Ishikawa (cell line): Measurements from ENCODE around the gene RBMS1.

Experiments
- CEBPB ChIP-seq: IDR thresholded peaks from 2 replicates; pipeline ENCODE4 v1.6.1; 2012
- CREB1 ChIP-seq: IDR thresholded peaks from 2 replicates; pipeline ENCODE4 v1.6.1; 2012; ENCODE audit warnings: low read depth
- EGR1 ChIP-seq: IDR thresholded peaks from 2 replicates; pipeline ENCODE4 v1.6.1; 2012
- EP300 ChIP-seq: IDR thresholded peaks from 2 replicates; pipeline ENCODE4 v1.6.1; 2012; ENCODE audit warnings: borderline replicate concordance
- FOXM1 ChIP-seq: IDR thresholded peaks from 2 replicates; pipeline ENCODE4 v1.6.1; 2012; ENCODE audit warnings: low read depth, borderline replicate concordance
- NFIC ChIP-seq: IDR thresholded peaks from 2 replicates; pipeline ENCODE4 v1.6.1; 2012
- RAD21 ChIP-seq: IDR thresholded peaks from 2 replicates; pipeline ENCODE4 v1.6.1; 2012; ENCODE audit warnings: low read depth
- TAF1 ChIP-seq: IDR thresholded peaks from 2 replicates; pipeline ENCODE4 v1.6.1; 2012; ENCODE audit warnings: low read depth, mild to moderate bottlenecking
- TCF12 ChIP-seq: IDR thresholded peaks from 2 replicates; pipeline ENCODE4 v1.6.1; 2012; ENCODE audit warnings: low read depth
- TEAD4 ChIP-seq: IDR thresholded peaks from 2 replicates; pipeline ENCODE4 v1.6.1; 2012
- USF1 ChIP-seq: IDR thresholded peaks from 2 replicates; pipeline ENCODE4 v1.6.1; 2012
- YY1 ChIP-seq: IDR thresholded peaks from 2 replicates; pipeline ENCODE4 v1.6.1; 2012; ENCODE audit warnings: low read depth
- ZBTB7A ChIP-seq: IDR thresholded peaks from 2 replicates; pipeline ENCODE4 v1.6.1; 2012; ENCODE audit warnings: low read depth
- TF ChIP-seq, protein P1 (sequence below): IDR thresholded peaks from 2 replicates; pipeline ENCODE4 v1.6.1; 2012
- TF ChIP-seq, protein P2 (sequence below): IDR thresholded peaks from 2 replicates; pipeline ENCODE4 v1.6.1; 2012; ENCODE audit warnings: low read depth, mild to moderate bottlenecking

The RBMS1 gene

GRCh38 chr2:160278101-160278878 is 215.3 kb downstream of the RBMS1 start:
- TF ChIP-seq TEAD4 (no peak), TCF12 (no peak), NFIC (no peak)
- TF ChIP-seq, protein P1, sequence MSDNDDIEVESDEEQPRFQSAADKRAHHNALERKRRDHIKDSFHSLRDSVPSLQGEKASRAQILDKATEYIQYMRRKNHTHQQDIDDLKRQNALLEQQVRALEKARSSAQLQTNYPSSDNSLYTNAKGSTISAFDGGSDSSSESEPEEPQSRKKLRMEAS: no peak

DNA sequence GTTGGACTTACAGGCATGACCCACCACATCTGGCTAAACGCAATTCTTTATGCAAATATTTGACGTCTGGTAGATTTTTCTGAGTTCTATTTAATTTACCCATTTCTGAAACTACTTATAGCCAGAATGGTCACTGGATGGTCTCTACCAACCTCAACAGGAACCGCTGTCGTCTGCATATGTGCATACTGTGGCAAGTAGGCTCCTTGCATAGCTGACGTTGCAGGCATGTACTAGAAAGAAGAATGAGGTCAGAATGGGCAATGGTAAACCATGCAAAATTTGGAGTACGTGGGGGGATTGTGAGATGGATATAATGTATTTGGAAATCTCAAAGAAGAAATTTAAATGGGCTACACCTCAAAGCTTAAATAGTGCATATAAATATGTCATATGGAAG is 216.5 kb downstream of the RBMS1 start:
- TF ChIP-seq TEAD4 (no peak), TCF12 (no peak), USF1 (no peak), TAF1 (no peak), CREB1 (no peak), EGR1 (no peak), RAD21 (no peak), EP300 (no peak), ZBTB7A (no peak), FOXM1 (no peak), YY1 (no peak), CEBPB (no peak), NFIC (no peak)
- TF ChIP-seq, protein P1: no peak
- TF ChIP-seq, protein P2, sequence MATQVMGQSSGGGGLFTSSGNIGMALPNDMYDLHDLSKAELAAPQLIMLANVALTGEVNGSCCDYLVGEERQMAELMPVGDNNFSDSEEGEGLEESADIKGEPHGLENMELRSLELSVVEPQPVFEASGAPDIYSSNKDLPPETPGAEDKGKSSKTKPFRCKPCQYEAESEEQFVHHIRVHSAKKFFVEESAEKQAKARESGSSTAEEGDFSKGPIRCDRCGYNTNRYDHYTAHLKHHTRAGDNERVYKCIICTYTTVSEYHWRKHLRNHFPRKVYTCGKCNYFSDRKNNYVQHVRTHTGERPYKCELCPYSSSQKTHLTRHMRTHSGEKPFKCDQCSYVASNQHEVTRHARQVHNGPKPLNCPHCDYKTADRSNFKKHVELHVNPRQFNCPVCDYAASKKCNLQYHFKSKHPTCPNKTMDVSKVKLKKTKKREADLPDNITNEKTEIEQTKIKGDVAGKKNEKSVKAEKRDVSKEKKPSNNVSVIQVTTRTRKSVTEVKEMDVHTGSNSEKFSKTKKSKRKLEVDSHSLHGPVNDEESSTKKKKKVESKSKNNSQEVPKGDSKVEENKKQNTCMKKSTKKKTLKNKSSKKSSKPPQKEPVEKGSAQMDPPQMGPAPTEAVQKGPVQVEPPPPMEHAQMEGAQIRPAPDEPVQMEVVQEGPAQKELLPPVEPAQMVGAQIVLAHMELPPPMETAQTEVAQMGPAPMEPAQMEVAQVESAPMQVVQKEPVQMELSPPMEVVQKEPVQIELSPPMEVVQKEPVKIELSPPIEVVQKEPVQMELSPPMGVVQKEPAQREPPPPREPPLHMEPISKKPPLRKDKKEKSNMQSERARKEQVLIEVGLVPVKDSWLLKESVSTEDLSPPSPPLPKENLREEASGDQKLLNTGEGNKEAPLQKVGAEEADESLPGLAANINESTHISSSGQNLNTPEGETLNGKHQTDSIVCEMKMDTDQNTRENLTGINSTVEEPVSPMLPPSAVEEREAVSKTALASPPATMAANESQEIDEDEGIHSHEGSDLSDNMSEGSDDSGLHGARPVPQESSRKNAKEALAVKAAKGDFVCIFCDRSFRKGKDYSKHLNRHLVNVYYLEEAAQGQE: no peak

DNA sequence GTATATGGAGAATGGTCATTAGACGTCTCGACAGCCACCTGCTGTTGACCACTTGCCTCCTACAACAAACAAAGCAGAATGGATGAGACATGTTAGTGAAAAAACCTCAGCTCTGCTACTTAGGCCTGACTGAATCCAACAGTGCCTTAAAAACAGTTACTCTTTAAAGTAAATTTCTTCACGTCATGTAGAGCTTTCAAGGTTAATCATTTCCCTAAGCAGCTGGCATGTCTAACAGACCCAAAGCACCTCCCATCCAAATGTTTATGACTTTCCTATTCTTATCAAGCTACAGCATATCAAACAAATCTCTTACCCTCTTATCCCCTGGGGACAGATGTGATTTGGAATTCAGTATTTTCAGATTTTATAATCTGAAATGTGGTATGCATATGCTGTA is 218.0 kb downstream of the RBMS1 start:
- TF ChIP-seq NFIC: no peak
- no peak for TF ChIP-seq CREB1
- TF ChIP-seq EGR1: no peak
- TF ChIP-seq ZBTB7A: no peak
- TF ChIP-seq, protein P2: no peak
- no peak for TF ChIP-seq USF1
- TF ChIP-seq FOXM1: no peak
- TF ChIP-seq RAD21: no peak
- TF ChIP-seq, protein P1: no peak
- no peak for TF ChIP-seq TEAD4
- no peak for TF ChIP-seq EP300
- no peak for TF ChIP-seq CEBPB

DNA sequence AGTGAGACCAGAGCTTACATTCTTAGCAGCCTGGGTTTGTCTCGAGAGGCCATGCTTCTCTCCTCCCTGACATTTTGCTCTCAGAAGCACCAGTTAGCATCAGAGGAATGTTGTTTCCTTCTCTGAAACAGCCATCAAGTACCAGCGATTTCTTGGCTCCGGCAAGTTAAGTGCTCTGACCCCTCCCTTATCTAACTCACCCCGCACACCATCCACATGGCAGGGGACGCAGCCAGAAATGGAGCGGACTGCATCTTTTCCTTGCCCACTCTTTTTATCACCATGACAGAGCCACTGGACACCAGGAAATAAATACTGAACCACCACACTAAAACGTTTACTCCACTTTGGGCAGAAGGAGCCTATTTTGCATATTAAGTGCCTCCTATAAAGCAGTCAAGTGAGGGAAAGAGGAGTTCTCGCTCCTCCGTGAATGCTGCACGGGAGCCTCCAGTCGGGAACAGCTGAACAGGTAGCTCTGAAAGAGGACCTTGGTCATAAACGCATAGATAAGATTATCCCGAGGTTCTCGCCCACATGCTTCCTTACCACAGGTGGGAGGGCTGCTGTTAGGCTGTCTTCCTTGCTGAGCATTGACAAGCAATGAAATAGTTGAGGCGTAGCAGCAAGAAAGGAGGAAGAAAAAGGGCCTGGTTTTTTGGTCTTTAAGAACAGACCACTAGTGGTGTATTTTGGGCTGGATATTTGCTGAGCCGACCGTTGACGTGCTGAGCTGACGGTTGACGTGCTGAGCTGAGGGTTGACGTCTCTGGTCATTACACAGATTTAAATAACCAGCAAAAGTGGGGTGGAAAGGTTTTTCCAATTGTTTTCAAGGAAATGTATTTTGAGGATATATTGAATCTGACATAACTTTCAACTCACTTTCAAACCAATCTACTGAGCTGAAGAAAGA is 222.2 kb downstream of the RBMS1 start:
- TF ChIP-seq CEBPB (no peak), NFIC (no peak), EP300 (no peak), TCF12 (no peak), USF1 (no peak), ZBTB7A (no peak), YY1 (no peak)
- TF ChIP-seq, protein P2: no peak
- TF ChIP-seq, protein P1: no peak
